Colonic mucosa (tissue), 4 donors: ENCODE data around the gene XRCC4. TPM values are rescaled to one million over a fixed set of nuclear protein-coding genes. Genes with fewer than 3 reads are reported as not detected.

Experiments used
- DNase-seq: peaks from one replicate; pipeline ENCODE4 v3.0.0-alpha.2; 2020
- H3K27ac ChIP-seq: fragments of 200-600 bp; one replicate; pipeline ENCODE4 v1.8.0; 2021
- H3K27me3 ChIP-seq: fragments of 200-600 bp; one replicate; pipeline ENCODE4 v1.8.0; 2021
- H3K36me3 ChIP-seq: fragments of 200-600 bp; one replicate; pipeline ENCODE4 v1.8.0; 2021
- H3K4me1 ChIP-seq: fragments of 200-600 bp; one replicate; pipeline ENCODE4 v1.8.0; 2021; ENCODE audit warnings: mild to moderate bottlenecking
- H3K4me3 ChIP-seq: fragments of 200-600 bp; one replicate; pipeline ENCODE4 v1.8.0; 2021
- H3K9ac ChIP-seq, 2 donors: one replicate each; pipeline ENCODE4 v1.7.0; 2013; ENCODE audit warnings: control low read depth in 2 of 2, low read depth in 2 of 2, low read length in 2 of 2
- H3K9me3 ChIP-seq: fragments of 200-600 bp; one replicate; pipeline ENCODE4 v1.8.0; 2021
- intact Hi-C: fragments of 100-400 bp; cut with DNase I; formaldehyde crosslinking; loops from one replicate; pipeline ENCODE4 v1.14.1; 2022
- total RNA-seq, 2 donors: library from RNA; stranded (reverse); fragmentation: NEBNext Ultra II Directional in 1 of 2; extraction: Animal tissue kit (Norgen Biotek cat#: 25700) in 1 of 2; gene quantifications; one replicate each; pipeline ENCODE4 v1.2.1, GENCODE V29; 2021
- TF ChIP-seq, protein P1 (sequence below): fragments of 200-600 bp; IDR thresholded peaks from one replicate; pipeline ENCODE4 v1.8.0; 2022; ENCODE audit warnings: antibody characterized with exemption, mild to moderate bottlenecking
- donor health status: healthy.
- donor health status: DM: no; HTN: no; CAD: no.
- donor health status: DM: no; HTN: no; CAD: no.

XRCC4 gene
- 1 to 10 TPM; 5.7 to 8.7 TPM for total RNA-seq

DNA sequence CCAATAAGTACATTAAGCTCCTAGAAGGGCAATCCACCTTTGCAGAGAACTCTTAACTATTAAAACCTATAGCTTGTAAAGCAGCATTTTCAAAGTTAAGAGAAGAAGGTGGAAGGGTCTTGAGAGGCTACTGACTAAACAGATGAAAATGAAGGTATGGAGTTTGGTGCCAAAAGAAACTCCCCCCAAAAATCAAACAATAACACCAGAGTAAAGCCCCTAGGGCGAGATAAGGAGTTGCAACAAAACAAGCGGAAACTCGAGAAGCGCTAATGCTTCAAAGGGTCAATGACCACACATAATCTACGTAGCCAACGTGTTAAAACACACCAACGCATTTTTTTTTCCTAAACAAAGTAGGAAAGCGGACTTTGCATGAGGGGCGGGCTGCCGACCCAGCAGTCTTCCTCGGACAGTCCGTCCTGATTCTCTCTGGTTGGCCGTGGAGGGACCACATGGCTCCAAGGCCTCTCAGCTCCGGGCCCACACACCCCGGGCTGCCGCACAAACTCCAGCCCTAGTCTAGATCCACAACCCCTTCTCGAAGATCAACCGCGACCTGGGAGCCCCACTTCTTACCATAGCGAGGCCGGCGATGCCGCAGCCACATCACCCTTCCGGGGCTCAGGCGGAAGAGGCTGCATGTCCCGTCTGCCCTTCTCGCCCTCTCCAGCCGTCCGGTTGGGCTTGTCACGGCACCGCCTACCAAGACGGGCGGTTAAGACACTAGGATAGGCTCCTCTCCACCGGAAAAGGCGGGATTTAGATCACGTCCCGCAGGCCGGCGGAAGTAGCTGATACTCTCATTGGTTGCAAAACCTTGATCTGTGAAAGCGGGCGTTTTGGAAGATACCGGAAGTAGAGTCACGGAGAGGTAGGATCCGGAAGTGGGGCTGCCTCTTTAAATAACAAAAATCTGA, at the start of gene XRCC4, which contains the start of gene TMEM167A:
Gene XRCC4 (plus strand): TSS at position 806 of the 920 bp plus-strand sequence. CDS start 27,373 bp downstream, outside the sequence.
Gene TMEM167A (minus strand): TSS at position 653 of the 920 bp plus-strand sequence. CDS start 71 bp downstream, at position 582.
- Histone ChIP-seq H3K9me3 (no peaks in the 10 kb centered on the region), H3K36me3 (no peaks in the 10 kb centered on the region), H3K27me3 (no peaks in the 10 kb centered on the region), H3K4me3 (peak within 1 kb of the TSS; percentile 84), H3K27ac (peak within 1 kb of the TSS; percentile 78), H3K9ac (peak within 1 kb of the TSS; percentile 83 to 84), H3K4me1 (no peaks in the 10 kb centered on the region)
- intact Hi-C loops, result no loop called here
- DNase-seq, result peak; percentile 98
- TF ChIP-seq, protein P1, sequence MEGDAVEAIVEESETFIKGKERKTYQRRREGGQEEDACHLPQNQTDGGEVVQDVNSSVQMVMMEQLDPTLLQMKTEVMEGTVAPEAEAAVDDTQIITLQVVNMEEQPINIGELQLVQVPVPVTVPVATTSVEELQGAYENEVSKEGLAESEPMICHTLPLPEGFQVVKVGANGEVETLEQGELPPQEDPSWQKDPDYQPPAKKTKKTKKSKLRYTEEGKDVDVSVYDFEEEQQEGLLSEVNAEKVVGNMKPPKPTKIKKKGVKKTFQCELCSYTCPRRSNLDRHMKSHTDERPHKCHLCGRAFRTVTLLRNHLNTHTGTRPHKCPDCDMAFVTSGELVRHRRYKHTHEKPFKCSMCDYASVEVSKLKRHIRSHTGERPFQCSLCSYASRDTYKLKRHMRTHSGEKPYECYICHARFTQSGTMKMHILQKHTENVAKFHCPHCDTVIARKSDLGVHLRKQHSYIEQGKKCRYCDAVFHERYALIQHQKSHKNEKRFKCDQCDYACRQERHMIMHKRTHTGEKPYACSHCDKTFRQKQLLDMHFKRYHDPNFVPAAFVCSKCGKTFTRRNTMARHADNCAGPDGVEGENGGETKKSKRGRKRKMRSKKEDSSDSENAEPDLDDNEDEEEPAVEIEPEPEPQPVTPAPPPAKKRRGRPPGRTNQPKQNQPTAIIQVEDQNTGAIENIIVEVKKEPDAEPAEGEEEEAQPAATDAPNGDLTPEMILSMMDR, result no peak

DNA sequence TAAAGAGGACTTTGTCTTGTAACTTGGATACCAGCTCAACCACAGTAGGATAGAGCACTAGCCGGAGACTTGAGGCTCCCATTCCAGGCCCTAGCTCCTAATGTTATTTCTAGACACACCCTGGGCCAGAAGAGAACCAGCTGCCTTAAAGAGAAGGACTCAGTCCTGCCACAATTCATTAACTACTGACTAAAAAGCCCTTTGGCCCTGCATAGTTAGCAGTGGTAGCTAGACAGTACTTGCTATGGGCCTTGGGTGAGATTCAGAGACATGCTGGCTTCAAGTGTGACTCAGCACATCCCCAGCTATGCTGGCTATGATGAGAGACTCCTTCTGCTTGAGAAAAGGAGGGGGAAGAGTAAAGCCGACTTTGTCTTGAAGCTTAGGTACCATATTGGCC, 47.4 kb upstream of the XRCC4 start:
- H3K27me3 ChIP-seq, result no peaks in the 10 kb centered on the region
- H3K9ac ChIP-seq, result no peak overlapping the region
- no peaks in the 10 kb centered on the region for H3K9me3 ChIP-seq
- DNase-seq, result no peak
- TF ChIP-seq, protein P1, result no peak
- H3K27ac ChIP-seq, result no peak overlapping the region
- intact Hi-C loops, result no loop called here
- H3K36me3 ChIP-seq, result no peaks in the 10 kb centered on the region
- no peak overlapping the region for H3K4me3 ChIP-seq
- no peaks in the 10 kb centered on the region for H3K4me1 ChIP-seq

DNA sequence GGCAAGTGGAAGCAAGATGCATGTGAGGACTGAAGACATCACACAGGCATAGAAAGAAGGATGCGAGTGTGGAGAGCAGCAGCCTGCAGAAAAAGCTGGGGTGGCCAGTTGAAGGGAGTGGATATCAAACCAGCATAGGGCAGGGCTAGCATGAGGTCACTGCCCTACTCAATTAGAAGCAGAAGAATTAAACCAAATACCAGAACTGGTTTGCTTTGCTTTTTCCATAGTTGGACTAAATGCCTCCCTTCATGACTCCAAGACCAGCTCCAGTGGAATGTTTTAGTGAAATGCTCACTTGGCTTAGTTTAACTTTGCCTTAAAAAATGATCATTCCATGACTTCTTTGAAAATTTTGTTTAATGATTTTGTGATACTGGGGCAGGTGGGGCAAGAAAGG, 46.0 kb upstream of the XRCC4 start:
- Histone ChIP-seq H3K36me3 (no peaks in the 10 kb centered on the region), H3K9ac (no peak overlapping the region), H3K27ac (no peak overlapping the region), H3K27me3 (no peaks in the 10 kb centered on the region), H3K4me1 (no peaks in the 10 kb centered on the region), H3K4me3 (no peak overlapping the region), H3K9me3 (no peaks in the 10 kb centered on the region)
- no peak for DNase-seq
- TF ChIP-seq, protein P1, result no peak
- intact Hi-C loops, result no loop called here

DNA sequence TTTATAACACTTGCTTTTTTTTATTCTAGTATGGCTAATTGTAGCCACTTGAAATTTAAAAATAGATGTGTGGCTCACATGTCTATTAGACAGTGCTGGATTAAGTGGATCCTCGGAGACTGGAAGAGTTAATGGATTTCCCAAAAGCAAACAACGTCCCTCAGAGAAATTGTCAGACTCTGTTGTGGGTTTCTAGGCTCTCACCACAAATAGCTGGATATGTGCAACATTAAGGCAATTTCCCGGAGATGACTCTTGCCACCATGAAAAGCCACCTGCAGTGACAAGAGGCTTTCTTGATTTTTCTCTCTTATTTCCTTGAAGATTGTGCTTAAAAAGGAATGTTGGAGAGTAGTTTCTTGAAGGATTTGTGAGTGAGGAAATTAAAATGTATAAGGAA, 43.3 kb upstream of the XRCC4 start:
- H3K9me3 ChIP-seq, result no peaks in the 10 kb centered on the region
- no peaks in the 10 kb centered on the region for H3K27me3 ChIP-seq
- H3K36me3 ChIP-seq, result no peaks in the 10 kb centered on the region
- intact Hi-C loops, result no loop called here
- H3K4me1 ChIP-seq, result no peaks in the 10 kb centered on the region
- no peak for DNase-seq
- no peak overlapping the region for H3K4me3 ChIP-seq
- no peak overlapping the region for H3K9ac ChIP-seq
- TF ChIP-seq, protein P1, result no peak
- no peak overlapping the region for H3K27ac ChIP-seq

DNA sequence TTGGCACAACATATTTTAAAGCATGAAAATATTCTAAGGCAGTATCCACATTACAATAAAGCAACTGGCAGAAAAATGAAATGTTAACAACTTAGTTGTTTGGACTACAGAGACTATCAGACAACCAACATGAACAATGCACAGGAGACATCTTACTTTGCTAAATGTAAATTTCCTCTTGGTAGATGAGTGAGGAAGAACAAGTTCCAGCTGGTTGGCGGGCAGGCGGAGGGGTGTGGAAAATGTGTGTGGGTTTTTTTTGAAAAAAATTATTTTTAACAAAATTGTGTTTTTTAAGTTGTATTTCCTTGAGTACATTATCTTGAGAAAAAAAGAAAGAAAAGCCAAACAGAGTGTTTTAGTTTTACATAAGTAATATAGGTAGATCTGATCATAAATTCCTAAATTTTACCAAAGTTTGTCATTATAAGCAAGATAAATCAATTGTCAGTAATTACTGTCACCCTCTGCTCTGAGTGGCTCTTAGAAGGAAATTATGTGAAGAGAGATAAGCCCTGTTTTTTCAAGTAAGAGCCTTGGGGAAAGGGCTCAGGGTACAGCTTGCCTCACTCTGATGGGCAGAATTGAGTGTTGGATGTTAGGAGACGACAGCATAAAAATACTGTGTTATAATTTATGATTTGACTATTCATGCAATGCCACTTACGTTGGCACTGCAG, 42.7 kb upstream of the XRCC4 start:
- H3K4me3 ChIP-seq, result no peak overlapping the region
- no peaks in the 10 kb centered on the region for H3K36me3 ChIP-seq
- intact Hi-C loops, result no loop called here
- H3K27ac ChIP-seq, result no peak overlapping the region
- no peaks in the 10 kb centered on the region for H3K4me1 ChIP-seq
- no peaks in the 10 kb centered on the region for H3K9me3 ChIP-seq
- H3K27me3 ChIP-seq, result no peaks in the 10 kb centered on the region
- no peak for DNase-seq
- H3K9ac ChIP-seq, result no peak overlapping the region
- TF ChIP-seq, protein P1, result no peak
